ENCODE results near the gene PGS1.

GRCh38 chr17:78460951-78461798 lies 82.7 kb downstream of the PGS1 start:
- no peak for TF ChIP-seq CTCF (IDR thresholded peaks at IDR 0.05)
- TF ChIP-seq POLR2A (IDR thresholded peaks at IDR 0.05): no peak
